ENCODE measurements around the gene NDUFAF8.
"Not testable (repeated sequence)": the region's sequence is repeated elsewhere in the genome, so short reads cannot be mapped to it uniquely, and the experiment has no call there.

NDUFAF8 gene

DNA sequence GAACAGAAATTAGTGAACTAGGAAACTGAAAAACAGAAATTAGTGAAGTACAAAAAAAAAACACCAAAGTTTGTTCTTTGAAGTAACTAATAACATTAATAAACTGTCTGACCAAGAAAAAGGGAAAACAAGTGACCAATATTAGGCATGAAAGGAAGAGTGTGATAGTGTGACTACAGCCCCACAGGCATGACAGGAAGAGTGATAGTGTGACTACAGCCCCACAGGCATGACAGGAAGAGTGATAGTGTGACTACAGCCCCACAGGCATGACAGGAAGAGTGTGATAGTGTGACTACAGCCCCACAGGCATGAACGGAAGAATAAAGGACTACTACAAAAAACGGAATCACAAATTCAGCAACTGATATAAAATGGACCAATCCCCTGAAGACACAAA, 11.5 kb upstream of the NDUFAF8 start:
- not testable (repeated sequence) for DNase-seq

DNA sequence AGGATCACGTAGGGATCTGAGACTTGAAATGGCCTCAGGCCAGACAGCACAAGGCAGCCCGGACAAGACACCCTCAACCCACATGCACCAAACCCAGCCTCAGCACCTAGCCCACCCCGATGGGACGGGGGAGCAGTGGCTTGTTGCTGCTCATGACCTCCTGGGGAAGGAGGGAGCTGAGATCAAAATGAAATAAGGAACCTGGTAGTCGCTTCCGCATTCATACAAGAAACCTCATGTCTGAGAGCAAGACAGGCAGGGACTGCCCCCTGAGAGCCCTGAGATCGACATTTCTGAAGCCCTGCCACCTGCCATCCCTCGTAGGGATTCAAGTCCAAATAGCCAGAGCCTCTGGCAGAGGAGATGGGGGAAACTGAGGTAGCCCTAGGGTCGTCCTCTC, 10.7 kb upstream of the NDUFAF8 start:
- no peak for DNase-seq

DNA sequence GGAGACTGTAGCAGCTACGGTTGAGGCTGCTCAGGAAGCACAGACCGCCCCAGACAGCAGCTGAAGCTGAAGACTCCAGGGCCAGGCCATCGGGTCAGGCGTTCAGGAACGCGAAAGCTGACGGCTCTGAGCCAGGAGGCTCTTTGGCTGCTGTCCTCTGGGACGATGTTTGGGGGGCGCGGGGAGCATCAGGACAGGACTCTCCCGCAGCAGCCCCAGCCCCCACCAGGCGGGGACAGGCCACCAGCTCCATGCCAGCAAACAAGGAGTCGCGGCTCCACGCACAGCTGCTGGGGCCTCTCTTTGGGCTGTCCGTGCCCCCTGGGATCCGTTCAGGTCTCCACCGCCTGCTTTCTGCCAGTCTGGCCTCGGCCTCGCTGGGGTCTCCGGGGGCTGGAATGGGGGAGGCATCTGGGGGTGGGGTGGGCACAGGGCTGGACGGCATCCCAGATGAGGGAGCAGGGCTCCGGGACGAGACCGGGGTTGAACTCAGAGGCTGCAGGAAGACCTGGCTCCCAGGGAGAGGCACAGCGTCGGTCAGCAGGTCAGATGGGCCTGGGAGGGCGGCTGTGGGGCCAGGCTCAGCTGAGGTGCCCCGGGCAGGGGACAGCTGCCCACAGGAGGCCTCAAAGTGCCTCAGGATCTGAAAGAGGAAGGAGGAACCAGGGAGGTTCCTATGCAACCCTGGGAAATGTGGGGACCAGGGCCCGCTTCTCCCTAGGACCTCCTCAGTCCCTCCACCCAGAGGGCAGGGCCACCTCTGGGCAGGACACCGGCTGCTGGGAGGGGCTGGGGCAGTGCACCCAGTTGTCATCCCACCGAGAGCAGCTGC, 10.1 kb upstream of the NDUFAF8 start:
- DNase-seq, result no peak

DNA sequence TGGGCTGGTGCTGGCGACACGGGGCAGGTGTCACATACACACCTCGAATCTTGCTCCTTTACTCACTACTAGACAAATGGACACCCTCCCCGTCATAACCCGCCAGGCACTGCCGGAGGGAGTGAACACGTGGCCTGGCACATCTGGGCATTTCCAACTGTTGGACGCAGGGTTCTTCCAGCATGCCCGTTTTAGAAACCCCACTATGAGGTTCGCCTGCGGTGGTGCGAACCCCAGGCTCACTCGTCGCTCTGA, 9.5 kb upstream of the NDUFAF8 start:
- no peak for DNase-seq

DNA sequence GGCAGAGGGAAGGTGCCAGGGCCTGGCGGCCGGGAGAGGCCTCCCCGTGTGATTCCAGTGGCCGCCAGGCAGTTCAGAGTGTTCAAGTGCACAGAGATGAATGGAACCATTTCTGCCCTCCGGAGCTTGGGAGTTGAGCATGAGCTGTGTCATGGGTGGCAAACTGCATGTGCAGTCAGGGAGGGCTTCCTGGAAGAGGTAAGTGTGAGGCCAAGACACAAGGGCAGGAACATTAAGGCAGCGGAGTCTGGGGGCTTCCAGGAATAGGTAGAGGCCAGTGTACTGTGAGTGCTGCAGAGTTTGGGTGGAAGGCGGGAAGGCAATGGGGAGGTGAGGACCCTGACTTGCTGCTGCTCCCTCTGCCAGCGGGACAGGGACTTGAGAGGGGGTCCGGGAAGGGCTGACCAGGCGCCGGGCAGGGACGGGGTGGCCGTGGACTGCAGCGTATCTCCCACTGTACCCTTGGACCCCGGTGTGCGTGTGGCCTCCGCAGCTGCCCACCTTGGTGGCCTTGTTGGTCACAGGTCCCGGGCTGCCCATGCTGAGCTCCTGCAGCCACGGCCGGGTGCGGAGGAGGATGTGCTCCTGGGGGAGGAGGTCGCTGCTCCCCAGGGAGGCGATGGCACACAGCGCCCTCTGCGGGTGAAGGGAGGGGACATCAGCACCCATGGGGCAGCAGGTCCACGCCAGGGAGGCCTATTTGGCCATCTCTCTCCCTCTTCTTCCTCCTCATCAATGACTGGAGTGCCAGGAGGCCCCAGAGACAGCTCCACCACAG, 8.9 kb upstream of the NDUFAF8 start:
- no peak for DNase-seq

DNA sequence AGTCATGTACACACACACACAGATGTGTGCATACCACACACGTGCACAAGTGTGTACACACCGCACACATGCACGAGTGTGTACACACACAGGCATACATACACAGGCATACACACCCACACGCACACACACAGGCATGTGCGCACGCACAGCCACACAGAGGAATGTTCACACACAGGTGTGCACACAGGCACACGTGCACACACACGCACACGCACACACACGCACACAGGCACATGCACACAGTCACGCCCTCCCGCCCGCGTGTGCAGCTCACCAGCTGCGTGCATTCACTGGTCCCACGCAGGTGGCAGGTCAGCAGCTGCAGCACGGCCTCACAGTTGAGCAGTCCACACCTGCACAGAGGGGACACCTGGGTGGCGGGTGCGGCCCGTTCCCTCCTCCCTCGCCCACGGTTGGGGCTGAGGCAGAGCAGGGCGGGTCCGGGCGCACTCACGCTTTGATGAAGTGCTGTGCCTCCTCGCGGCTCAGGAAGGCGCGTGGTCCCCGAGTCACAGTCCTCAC, 7.9 kb upstream of the NDUFAF8 start:
- no peak for DNase-seq

DNA sequence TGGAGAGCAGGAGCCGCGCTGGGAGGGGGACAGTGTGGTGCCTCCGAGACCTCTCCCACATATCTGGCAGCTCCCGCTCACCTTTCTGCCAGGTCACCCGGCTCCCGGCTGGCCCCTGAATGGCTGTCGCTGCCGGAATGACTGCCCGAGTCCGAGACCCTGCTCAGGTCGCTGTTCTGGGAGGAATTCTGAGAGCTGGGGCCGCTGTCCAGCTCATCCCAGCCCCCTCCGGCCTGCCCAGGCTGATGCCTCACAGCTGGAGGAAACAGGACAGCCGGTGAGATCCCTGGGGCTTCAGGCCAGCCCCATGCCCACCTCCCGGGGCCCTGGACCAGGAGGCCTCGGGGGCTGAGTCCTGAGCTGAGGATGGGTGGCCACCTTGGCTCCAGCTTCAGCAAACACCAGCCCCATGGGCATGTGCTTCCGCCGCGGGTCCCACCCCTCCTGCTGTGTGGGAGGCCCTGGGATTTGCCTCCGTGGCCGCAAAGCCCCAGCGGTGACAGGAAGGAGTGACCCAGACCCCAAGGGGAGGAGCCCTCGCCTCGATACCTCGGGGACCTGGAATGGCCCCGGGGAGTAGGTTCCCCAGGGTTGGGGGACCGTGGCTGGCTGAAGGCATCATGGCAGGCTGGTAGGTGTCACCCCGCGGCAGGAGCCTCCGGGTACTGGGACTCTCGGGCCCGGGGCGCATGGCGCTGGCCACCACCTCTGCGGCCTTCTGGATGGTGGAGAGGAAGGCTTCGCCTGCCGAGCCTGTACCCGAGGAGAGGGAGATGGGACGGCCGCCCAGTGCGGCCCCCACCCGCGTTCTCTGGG, 7.1 kb upstream of the NDUFAF8 start:
- no peak for DNase-seq

DNA sequence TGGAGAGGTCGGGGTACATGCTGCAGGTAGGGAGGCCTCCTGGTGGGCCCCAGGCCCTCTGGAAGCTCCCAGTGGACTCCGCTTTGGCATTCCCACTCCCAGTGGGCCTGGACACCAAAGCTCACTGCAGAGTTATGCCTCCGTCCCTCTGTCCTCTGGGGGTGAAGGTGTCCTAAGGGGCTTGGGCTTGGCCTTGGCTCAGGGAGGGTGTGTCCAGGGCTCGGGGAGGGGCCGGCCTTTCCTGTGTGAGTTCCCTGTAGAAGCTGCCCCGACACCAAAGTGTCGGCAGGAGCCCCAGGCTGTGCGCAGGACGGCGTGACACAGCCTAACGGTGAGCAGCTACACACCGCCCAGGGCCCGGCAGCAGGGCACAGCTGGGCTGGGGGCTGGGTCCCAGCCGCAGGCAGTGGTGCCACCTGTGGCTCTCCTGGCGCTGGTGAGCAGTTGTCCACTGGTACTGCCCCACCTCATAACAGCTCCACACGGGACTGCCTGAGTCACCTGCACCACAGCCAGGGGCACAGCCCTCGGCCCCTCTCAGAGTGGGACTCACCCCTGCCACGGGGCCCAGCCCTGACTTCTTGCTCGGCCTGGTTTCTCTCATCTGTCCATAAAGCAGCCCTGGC, 6.4 kb upstream of the NDUFAF8 start:
- DNase-seq, result no peak

DNA sequence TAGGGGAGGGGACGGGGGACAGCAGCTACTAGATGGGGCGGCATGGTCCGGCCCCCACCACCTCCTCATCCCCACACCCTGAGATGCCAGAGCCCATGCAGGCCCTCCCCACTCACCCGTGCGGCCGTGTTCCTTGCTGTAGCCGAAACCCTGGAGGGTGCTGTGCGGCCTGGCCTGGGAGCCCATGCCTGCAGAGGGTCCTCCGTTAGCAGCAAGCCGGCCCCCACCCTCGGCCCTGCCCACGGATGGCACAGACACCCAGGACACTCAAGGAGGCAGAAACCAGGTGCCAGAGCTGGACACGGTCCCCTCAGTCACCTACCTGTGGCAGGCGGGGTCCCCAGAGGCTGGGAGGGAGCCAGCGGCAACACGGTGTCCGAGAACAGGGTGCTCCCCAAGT, 5.8 kb upstream of the NDUFAF8 start:
- DNase-seq, result no peak

DNA sequence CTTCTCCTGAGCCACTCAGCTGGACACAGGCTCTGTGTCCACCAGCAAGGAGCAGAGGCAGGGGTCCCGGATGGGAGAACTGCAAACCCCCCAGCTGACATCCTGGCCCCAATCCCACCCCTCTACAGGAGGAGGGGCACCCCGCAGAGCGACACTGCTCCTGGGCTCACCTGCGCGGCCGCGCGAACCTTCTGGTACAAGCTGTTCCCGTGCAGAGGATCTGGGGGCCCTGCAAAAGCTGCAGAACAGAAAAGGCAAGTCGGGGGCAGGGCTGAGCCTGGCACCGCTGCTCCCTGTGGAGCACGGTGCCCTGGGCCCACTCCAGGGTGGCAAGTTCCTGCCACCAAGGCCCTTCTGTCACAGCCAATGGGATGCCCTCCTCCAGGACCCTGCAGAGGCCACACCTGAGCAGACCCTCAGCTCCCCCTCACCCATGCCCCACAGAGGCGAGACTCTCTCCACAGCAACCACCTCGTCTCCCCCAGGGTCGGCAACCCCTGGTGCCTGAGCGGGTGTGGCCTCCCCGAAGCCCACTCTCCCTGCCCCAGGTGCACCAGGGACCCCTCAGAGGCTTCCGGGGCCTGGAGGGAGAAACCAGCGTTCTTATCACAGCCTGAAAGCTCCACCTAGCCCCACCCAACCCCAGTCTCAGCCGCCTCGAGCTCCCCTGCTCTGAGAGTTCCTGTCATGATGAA, 5.2 kb upstream of the NDUFAF8 start:
- no peak for DNase-seq

DNA sequence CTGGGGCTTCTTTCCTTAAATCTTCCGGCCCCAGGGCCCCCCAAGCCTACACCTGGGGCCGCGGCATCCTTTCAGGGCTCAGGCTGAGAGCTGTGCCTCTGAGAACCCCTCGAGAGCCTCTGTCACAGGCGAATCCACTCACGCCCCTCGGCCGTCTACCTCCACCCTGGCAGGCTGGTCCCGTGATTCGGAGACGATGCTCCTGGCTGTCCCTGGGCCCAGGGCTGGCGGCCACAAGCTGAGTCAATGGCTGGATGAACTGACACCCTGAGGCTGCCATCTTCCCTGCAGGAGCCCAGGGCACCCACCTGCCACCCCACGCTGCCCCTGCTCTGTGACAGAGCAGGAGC, 4.6 kb upstream of the NDUFAF8 start:
- no peak for DNase-seq

DNA sequence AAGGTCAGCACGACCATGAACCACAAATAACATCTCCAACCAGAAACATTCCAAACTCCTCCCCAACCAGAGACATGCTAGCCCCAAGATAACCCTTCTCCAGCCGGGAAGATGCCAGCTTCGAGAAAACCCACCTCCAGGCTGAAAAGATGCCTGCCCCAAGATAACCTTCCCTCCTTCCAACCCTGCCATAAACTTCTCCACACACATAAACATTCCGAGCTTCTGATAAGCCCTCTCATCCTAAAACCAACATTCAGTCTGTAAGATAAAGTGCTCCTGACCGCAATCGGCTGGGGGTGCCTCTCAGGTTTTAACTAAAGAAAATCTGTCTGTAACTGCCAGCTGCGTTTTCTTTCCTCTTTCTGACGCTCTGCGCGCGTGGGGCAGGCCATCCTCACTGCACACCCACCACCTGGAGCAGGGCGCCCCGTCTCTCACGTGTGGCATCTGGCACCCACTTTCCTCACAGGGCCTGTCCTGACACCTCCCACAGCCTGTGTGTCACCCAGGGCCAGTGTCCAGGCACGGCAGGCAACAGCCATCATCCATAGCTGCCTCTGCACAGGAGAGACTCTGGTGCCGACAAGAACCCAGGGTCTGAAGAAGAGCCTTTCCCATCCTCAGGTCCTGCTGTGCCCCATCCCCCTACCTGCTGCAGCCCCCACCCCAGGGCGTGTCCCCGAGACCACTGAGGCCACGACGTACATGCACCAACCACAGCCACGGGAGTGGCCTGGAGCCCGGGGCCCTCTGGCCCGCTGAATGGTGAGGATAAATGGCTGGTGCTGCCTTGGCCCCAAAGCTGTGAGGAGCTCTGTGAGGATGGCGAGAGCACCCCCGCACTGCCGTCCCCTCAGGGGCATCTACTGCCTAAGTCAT, 3.9 kb upstream of the NDUFAF8 start:
- DNase-seq, result no peak

DNA sequence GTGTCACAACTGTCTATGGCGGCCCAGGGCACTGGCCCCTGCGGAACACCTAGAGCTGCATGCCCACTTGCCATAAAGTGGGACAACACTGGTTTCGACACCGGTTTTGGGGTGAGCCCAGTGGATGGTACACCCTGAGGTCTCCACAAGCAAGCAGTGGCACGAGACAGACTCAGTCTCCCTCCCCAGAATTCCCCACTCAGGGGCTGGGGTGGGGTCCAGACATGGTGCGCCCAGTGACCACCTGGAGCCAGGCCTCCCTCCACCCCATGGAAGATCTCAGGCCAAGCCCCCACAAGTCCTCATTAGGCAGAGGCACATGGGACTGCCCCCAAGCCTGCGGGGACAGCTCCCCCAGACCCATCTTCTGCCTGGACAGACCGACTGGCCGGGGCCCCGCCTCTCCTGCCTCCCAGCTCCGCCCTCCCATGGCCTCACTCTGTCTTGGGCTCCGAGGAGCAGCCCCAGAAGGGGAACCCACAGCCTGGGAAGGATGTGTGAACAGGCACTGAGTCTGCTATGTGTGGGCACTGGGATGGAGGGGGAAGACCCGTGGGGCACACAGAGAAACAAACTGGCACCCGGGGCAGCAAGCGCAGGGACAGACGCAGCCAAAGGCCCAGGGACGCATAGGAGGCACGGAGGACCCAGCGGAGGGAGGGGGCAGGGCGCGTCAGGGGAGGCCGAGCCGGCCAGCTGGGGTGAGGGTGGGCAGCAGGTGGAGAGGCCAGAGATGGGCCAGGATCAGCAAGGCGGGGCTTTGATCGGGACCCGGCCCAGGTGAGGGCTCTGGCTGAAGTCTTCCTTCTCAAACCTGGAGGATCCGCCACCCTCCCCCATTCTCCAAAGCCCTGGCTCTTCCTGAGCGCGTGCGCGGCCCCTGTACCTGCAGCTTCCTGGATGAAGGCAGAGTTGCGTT, 3.0 kb upstream of the NDUFAF8 start:
- no peak for DNase-seq

DNA sequence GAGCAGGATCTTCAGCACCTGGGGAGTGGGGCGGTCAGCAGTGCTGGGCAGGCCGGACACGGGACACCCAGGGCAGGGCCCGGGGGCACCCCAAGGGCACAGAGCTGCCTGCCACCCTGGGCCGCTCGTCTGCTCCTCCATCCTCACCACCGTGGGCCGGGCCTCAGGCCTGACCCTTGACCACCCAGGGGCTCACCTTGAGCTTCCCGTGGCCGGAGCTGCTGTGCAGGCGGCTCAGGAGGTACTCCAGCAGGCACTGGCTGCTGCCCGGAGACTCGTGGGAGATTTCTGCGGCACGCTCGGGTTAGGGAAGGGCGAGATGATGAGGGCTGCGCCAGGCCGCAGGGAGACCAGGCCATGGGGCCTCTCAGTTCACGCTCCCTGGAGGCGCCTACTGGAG, 2.3 kb upstream of the NDUFAF8 start:
- no peak for DNase-seq

DNA sequence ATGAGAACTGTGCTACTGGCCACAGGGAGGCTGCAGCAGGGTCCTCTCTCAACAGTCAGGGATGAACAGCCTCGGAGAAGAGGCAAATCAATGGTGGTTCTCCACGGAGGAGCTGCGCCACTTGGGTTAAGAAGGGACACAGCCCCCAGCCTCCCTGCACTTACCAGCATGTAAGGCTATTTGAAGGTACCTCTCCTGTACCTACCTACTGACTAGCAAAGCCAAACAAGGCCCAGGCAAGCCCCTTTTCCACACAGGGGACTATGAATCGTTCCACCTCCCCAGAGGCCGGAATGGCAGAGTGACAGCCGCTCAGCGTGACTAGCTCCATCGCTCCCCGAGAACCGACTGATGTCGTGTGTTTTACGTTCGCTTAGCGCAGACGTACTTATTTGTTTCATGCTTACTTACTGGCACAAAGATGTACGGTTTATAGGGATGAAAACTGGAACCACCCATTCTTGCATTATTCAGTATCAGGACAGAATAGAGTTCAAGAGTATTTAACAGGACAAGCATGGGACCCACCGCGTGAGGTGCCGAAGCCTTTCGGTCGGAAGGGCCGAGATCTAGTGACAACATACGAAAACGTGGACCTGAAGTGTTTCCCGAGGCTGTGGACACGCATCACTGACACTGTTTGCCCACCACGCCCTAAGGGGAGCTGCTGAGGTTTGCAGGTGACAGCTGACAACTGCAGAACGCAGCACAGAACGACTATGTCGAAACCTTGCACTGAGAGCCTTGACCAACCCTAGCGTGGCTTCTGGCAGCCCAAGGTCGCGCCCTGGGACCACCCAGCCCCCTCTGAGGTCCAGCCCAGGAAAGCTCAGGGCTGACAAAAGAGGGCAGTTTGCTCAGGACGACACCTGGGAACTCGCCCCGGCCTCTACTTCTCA, 1.3 kb upstream of the NDUFAF8 start:
- DNase-seq, result no peak

DNA sequence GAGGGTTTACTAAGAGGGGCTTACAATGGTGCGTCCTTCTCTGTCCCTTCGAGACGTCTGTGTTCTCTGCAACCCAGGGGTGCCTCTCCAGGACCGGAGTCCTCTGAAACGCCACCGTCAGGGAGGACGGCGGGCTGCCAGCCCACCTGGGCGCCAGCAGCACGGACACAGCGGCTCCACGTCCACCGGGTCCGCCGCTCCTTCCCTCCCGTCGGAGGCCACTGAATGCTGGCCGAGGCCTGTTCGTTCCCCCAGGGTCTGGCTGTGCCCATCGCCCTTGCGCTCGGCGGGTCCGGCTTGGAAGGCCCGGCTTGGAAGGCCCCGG, 666 bp upstream of the NDUFAF8 start:
- no peak for DNase-seq

DNA sequence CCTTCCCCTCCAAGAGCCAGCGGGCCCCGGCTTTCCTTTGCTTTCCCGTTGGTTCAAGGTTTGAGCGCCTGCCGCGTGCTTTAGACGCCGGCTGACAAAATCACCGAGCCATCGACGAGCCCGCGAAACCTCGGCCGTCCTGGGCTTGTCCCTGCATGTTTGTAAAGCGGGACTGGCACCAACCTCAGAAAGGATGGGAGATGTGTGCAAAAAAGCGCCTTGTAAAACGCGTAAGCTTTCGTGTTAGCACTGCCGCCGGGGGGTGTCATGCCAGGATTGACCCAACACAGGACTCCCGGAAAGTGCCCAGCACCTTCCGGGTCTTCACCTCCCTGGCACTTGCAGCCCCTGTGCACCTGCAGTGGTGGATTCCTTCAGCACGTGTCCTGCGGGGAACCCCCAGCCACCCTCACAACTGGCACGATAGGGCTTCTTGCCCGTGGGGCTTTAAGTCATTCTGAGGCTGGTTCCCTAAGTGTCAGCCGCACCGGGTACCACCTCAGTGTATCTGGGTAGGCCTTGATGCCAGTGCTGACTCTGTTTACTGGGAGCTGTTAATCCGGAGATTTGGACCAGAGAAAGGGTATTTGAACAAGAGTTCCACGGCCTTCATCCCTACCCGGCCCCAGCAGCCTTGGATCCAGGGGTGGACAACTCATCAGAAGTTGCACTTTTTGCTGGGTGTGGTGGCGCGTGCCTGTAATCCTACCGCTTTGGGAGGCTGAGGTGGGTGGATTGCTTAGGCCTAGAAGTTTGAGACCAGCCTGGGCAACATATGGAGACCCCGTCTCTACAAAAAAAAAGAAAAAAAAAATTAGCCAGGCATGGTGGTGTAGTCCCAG, 817 bp downstream of the NDUFAF8 start:
- DNase-seq, result peak; percentile 66

DNA sequence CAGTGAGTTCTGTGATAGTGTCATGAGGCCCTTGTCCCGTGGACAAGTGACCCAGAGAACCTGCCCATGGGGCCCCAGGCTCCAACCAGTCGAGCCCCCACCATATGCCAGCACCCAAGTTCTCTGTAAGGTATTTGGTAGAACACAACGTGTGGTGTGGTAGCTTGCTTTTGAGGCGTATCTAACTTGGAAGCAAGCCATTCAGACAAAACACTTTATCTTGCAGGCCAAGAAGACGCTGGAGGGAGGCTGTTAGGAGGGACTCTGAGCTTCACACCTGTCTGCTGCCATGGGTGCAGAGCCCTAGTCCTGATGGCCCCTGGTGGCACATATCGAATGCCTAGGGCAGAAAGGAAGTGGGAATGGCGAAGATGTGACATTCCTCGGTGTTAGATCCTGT, 1.6 kb downstream of the NDUFAF8 start:
- no peak for DNase-seq

DNA sequence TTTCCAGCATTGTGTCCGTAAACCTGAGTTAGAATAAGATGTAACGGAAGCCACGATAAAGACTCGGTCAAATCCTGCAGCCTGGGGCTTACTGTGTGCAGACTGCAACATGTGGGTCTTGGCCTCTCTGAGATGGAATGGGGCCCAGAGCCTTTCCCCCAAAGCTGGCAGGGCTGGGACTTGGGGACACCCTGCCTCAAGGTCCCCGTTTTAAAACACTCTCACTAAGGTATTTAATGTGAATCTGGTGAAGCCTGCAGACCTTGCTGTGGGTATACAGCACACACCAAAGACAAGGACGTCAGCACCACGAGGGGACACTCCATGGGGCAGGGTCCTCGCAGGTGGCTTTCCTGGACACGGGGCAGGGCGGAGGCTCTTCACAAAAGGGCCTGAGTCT, 2.1 kb downstream of the NDUFAF8 start:
- no peak for DNase-seq

Data from stimulated activated CD4-positive, alpha-beta T cell treated with anti-CD3 and anti-CD28 coated beads, Interleukin-4, amount 100 ng/mL, for 1 hour (primary cell).